Endothelial cell of umbilical vein (primary cell): Measurements from ENCODE around the gene GRM8. TPM values are rescaled to one million over a fixed set of nuclear protein-coding genes. Genes with fewer than 3 reads are reported as not detected.

Experiments used
- BruUV-seq: library from RNA; stranded (reverse); fragments of 400-500 nt; replicated peaks from 2 replicates; lab custom pipeline; 2021; lab: Mats Ljungman, UMichigan
- CTCF ChIA-PET: fragments of 300-600, 350-600 bp; sonication (Branson Sonifier 250); formaldehyde crosslinking; loops from one replicate; lab custom pipeline; 2021; ENCODE audit warnings: antibody characterized with exemption, inconsistent platforms; lab: Charles Lee
- POLR2A ChIA-PET: fragments of 300-600, 350-600 bp; sonication (Branson Sonifier 250); formaldehyde crosslinking; loops from one replicate; lab custom pipeline; 2021; ENCODE audit warnings: antibody characterized with exemption, inconsistent platforms; lab: Charles Lee
- DNase-seq: peaks from one replicate; pipeline ENCODE4 v3.0.0-alpha.2; 2011; ENCODE audit warnings: low read depth, low spot score
- FAIRE-seq: peaks from 2 replicates; lab custom pipeline; 2011; peaks lifted over from hg19 to GRCh38; lab: Jason Lieb, UNC
- H2AFZ ChIP-seq: 2 replicates; pipeline ENCODE4 v1.6.0; 2012; ENCODE audit warnings: low read depth, low read length, control low read depth, inconsistent platforms
- H3K27ac ChIP-seq: 2 replicates; pipeline ENCODE4 v1.5.1; 2011; ENCODE audit warnings: low read depth, mild to moderate bottlenecking, control low read depth, low read length, moderate library complexity; ENCODE audit not compliant: insufficient read depth
- H3K27me3 ChIP-seq, 2 experiments: 2 replicates each; pipeline versions ENCODE4 v1.6.0 to v1.6.1; 2011; ENCODE audit warnings: low read length in 2 of 2, mixed read lengths in 1 of 2; ENCODE audit not compliant: control insufficient read depth in 2 of 2, insufficient read depth in 2 of 2
- H3K36me3 ChIP-seq, 2 experiments: 2 replicates in 1 of 2; 3 replicates in 1 of 2; pipeline ENCODE4 v1.5.1; 2011; ENCODE audit warnings: low read length in 2 of 2, mild to moderate bottlenecking in 1 of 2, moderate library complexity in 1 of 2; ENCODE audit not compliant: control insufficient read depth in 2 of 2, insufficient read depth in 2 of 2; ENCODE audit errors: extremely low read depth in 1 of 2
- H3K4me1 ChIP-seq: 3 replicates; pipeline ENCODE4 v1.5.1; 2011; ENCODE audit warnings: mild to moderate bottlenecking, low read length; ENCODE audit not compliant: control insufficient read depth, insufficient read depth; ENCODE audit errors: extremely low read depth
- H3K4me2 ChIP-seq: 2 replicates; pipeline ENCODE4 v1.6.1; 2011; ENCODE audit warnings: low read length, control low read depth, mixed read lengths; ENCODE audit not compliant: insufficient read depth
- H3K4me3 ChIP-seq, 3 experiments: fragments of 200-600 bp in 1 of 3; sonication (generic), shearing (Covaris generic) in 1 of 3; replicated peaks in 1 of 3; 2 replicates each; pipeline ENCODE4 v1.5.1; 2011 to 2016; ENCODE audit warnings: control low read depth in 3 of 3, low read length in 3 of 3, mild to moderate bottlenecking in 2 of 3, inconsistent platforms in 1 of 3, low read depth in 1 of 3, moderate library complexity in 1 of 3; ENCODE audit not compliant: insufficient read depth in 1 of 3
- H3K79me2 ChIP-seq: 2 replicates; pipeline ENCODE4 v1.6.0; 2012; ENCODE audit warnings: low read length, inconsistent platforms; ENCODE audit not compliant: control insufficient read depth, insufficient read depth
- H3K9ac ChIP-seq: replicated peaks from 2 replicates; pipeline ENCODE3; 2011; ENCODE audit warnings: low read length, control low read depth; ENCODE audit not compliant: insufficient read depth; ENCODE audit errors: extremely low read depth
- H3K9me1 ChIP-seq: replicated peaks from 3 replicates; pipeline ENCODE4 v1.6.0; 2011; ENCODE audit warnings: mild to moderate bottlenecking, low read length; ENCODE audit not compliant: control insufficient read depth, insufficient read depth; ENCODE audit errors: extremely low read depth
- H3K9me3 ChIP-seq: replicated peaks from 2 replicates; pipeline ENCODE4 v1.5.1; 2012; ENCODE audit warnings: low read length, inconsistent platforms; ENCODE audit not compliant: control insufficient read depth, insufficient read depth
- H4K20me1 ChIP-seq: replicated peaks from 2 replicates; pipeline ENCODE3; 2011; ENCODE audit warnings: mild to moderate bottlenecking, low read length; ENCODE audit not compliant: control insufficient read depth, insufficient read depth; ENCODE audit errors: extremely low read depth
- EZH2 ChIP-seq: IDR thresholded peaks from 2 replicates; pipeline ENCODE4 v1.6.1; 2012; ENCODE audit warnings: borderline replicate concordance, low read depth, mild to moderate bottlenecking, moderate library complexity, low read length, inconsistent platforms; ENCODE audit not compliant: severe bottlenecking
- FOS ChIP-seq: IDR thresholded peaks from 2 replicates; pipeline ENCODE4 v1.6.1; 2011; ENCODE audit warnings: mild to moderate bottlenecking, low read length, moderate library complexity, borderline replicate concordance; ENCODE audit not compliant: insufficient read depth
- GATA2 ChIP-seq: IDR thresholded peaks from 2 replicates; pipeline ENCODE4 v1.7.0; 2011; ENCODE audit warnings: low read depth, mild to moderate bottlenecking, moderate library complexity, mixed read lengths, low read length; ENCODE audit not compliant: insufficient read length, insufficient read depth
- JUN ChIP-seq: IDR thresholded peaks from 2 replicates; pipeline ENCODE4 v1.6.1; 2011; ENCODE audit warnings: borderline replicate concordance, low read depth; ENCODE audit not compliant: insufficient read length, insufficient read depth
- MYC ChIP-seq: IDR thresholded peaks from one replicate; pipeline ENCODE4 v1.6.1; 2011; ENCODE audit warnings: mild to moderate bottlenecking, low read depth, low read length
- POLR2A ChIP-seq: IDR thresholded peaks from 2 replicates; pipeline ENCODE4 v1.6.1; 2012; ENCODE audit warnings: low read depth, mild to moderate bottlenecking, control low read depth, low read length
- POLR2AphosphoS5 ChIP-seq: IDR thresholded peaks from 2 replicates; pipeline ENCODE4 v1.6.1; 2012; ENCODE audit warnings: low read depth, mild to moderate bottlenecking, control low read depth, low read length, moderate library complexity; ENCODE audit not compliant: insufficient read depth
- dilution Hi-C: fragments of 300-500 bp; cut with MboI; formaldehyde crosslinking; loops from one replicate; pipeline ENCODE4 v1.15.0; 2019; ENCODE audit warnings: low sequenced_read_pairs; ENCODE audit not compliant: extremely low pct_ligation_motif_present
- intact Hi-C: fragments of 100-400 bp; cut with micrococcal nuclease; formaldehyde crosslinking; loops from one replicate; pipeline ENCODE4 v1.10.0; 2022
- polyA plus RNA-seq, 4 experiments: library from polyadenylated mRNA; depleted of rRNA in 3 of 4; stranded (reverse) in 3 of 4; unstranded in 1 of 4; fragments of >200 nt; gene quantifications; 2 replicates each; pipeline versions ENCODE4 v1.2.1 to v1.2.3, GENCODE V29; 2011 to 2012; ENCODE audit warnings: missing spikeins in 1 of 4
- total RNA-seq: library from RNA; stranded (reverse); gene quantifications from 2 replicates; pipeline ENCODE4 v1.2.3, GENCODE V29; 2021
- TF ChIP-seq, protein P1 (sequence below), 2 donors: IDR thresholded peaks; 1 replicate in 1 of 2; 2 replicates in 1 of 2; pipeline ENCODE4 v1.5.1; 2011; ENCODE audit warnings: low read length in 2 of 2, mild to moderate bottlenecking in 2 of 2, moderate library complexity in 2 of 2, control low read depth in 1 of 2, inconsistent platforms in 1 of 2, low read depth in 1 of 2; ENCODE audit not compliant: insufficient read depth in 1 of 2; ENCODE audit errors: extremely low read depth in 1 of 2
- TF ChIP-seq, protein P2 (sequence below): IDR thresholded peaks from 2 replicates; pipeline ENCODE4 v1.6.1; 2011; ENCODE audit not compliant: insufficient read depth, insufficient read length

The GRM8 gene
- total and polyA plus RNA-seq, 2 donors (not counting 3 experiments of a cell fraction or from before 2014, with no cell fraction given), result not detected

DNA sequence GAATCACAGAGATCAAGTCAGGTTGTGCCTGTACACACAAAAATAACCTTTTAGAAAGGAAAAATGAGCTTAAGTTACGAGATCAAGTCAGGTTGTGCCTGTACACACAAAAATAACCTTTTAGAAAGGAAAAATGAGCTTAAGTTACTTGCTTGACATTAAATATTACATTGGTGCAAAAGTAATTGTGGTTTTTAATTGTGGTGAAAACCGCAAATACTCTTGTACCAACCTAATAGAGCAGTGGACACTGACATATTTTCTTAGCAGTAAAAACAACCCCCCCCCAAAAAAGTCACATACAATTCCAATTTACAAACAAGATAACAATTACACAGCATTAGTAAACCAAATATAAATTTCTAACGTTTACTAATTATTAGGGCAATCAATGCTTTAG, 595.6 kb downstream of the GRM8 start:
- Histone ChIP-seq H3K4me2 (no peak overlapping the region), H3K9ac (no peak overlapping the region), H3K36me3 (no peaks in the 10 kb centered on the region), H3K4me3 (no peak overlapping the region), H2AFZ (no peak overlapping the region), H4K20me1 (no peaks in the 10 kb centered on the region), H3K4me1 (no peaks in the 10 kb centered on the region), H3K9me1 (no peaks in the 10 kb centered on the region), H3K79me2 (no peaks in the 10 kb centered on the region), H3K27ac (no peak overlapping the region), H3K9me3 (no peaks in the 10 kb centered on the region), H3K27me3 (no peaks in the 10 kb centered on the region)
- BruUV-seq, result no TSS peak
- no peak for TF ChIP-seq JUN
- no peak for TF ChIP-seq EZH2
- TF ChIP-seq, protein P1, sequence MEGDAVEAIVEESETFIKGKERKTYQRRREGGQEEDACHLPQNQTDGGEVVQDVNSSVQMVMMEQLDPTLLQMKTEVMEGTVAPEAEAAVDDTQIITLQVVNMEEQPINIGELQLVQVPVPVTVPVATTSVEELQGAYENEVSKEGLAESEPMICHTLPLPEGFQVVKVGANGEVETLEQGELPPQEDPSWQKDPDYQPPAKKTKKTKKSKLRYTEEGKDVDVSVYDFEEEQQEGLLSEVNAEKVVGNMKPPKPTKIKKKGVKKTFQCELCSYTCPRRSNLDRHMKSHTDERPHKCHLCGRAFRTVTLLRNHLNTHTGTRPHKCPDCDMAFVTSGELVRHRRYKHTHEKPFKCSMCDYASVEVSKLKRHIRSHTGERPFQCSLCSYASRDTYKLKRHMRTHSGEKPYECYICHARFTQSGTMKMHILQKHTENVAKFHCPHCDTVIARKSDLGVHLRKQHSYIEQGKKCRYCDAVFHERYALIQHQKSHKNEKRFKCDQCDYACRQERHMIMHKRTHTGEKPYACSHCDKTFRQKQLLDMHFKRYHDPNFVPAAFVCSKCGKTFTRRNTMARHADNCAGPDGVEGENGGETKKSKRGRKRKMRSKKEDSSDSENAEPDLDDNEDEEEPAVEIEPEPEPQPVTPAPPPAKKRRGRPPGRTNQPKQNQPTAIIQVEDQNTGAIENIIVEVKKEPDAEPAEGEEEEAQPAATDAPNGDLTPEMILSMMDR (IDR thresholded peaks at IDR 0.05; ENCODE audit: extremely low read depth in 1 of 2, insufficient read depth in 1 of 2, low read depth in 1 of 2, low read length in 2 of 2), result no peak
- TF ChIP-seq POLR2AphosphoS5, result no peak
- TF ChIP-seq POLR2A, result no peak
- TF ChIP-seq FOS, result no peak
- ChIA-PET CTCF (no interaction called here), POLR2A (no interaction called here)
- dilution Hi-C loops, result no loop called here
- DNase-seq, result no peak
- no peak for FAIRE-seq
- intact Hi-C loops, result no loop called here

DNA sequence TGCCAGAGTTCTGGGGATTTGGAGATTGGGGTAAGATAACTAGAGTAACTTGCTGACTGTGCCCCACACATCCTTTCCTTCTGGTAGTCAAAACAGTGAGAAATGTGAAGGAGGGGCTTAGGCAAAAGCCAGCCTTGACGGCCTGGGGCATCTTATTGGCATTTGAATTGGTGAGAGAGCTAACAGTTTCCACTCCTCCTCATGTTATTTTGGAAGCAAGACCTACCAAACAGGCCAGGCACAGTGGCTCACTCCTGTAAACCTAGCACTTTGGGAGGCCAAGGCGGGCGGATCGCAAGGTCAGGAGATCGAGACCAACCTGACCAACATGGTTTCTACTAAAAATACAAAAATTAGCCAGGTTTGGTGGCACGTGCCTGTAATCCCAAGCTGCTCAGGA, 596.6 kb downstream of the GRM8 start:
- H3K79me2 ChIP-seq, result no peaks in the 10 kb centered on the region
- intact Hi-C loops, result no loop called here
- no peaks in the 10 kb centered on the region for H3K36me3 ChIP-seq
- H3K9me3 ChIP-seq, result no peaks in the 10 kb centered on the region
- BruUV-seq, result no TSS peak
- TF ChIP-seq EZH2 (no peak), MYC (no peak), FOS (no peak), JUN (no peak), GATA2 (no peak), POLR2AphosphoS5 (no peak), POLR2A (no peak)
- TF ChIP-seq, protein P2, sequence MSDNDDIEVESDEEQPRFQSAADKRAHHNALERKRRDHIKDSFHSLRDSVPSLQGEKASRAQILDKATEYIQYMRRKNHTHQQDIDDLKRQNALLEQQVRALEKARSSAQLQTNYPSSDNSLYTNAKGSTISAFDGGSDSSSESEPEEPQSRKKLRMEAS, result no peak
- TF ChIP-seq, protein P1 (IDR thresholded peaks at IDR 0.05; ENCODE audit: extremely low read depth in 1 of 2, insufficient read depth in 1 of 2, low read depth in 1 of 2, low read length in 2 of 2), result no peak
- H3K27ac ChIP-seq, result no peak overlapping the region
- dilution Hi-C loops, result no loop called here
- no peaks in the 10 kb centered on the region for H3K27me3 ChIP-seq
- H2AFZ ChIP-seq, result no peak overlapping the region
- CTCF ChIA-PET, result no interaction called here
- DNase-seq, result no peak
- no peaks in the 10 kb centered on the region for H4K20me1 ChIP-seq
- no peak overlapping the region for H3K4me3 ChIP-seq
- no peak for FAIRE-seq
- no peaks in the 10 kb centered on the region for H3K9me1 ChIP-seq
- H3K4me1 ChIP-seq, result no peaks in the 10 kb centered on the region
- POLR2A ChIA-PET, result no interaction called here
- H3K9ac ChIP-seq, result no peak overlapping the region
- H3K4me2 ChIP-seq, result no peak overlapping the region
